Activated T-cell treated with anti-CD3 and anti-CD28 coated beads, Interleukin-2, amount 50 U/mL, for 24 hours (primary cell): ENCODE results near the gene PDCD7.
A peak's percentile ranks its signal among the peaks of the same experiment; 100 is the strongest.
"Not testable (repeated sequence)": the region's sequence is repeated elsewhere in the genome, so short reads cannot be mapped to it uniquely, and the experiment has no call there.

ENCODE experiments used
- DNase-seq: peaks from one replicate; pipeline ENCODE4 v3.0.0-alpha.2; 2020
- H3K27ac Mint-ChIP-seq: 2 replicates; pipeline ENCODE4 v1.8.0; 2020; ENCODE audit warnings: mild to moderate bottlenecking, mixed read lengths
- H3K27me3 Mint-ChIP-seq: 2 replicates; pipeline ENCODE4 v1.8.0; 2020; ENCODE audit warnings: mixed read lengths
- H3K36me3 Mint-ChIP-seq: 2 replicates; pipeline ENCODE4 v1.8.0; 2020; ENCODE audit warnings: low read depth, mixed read lengths
- H3K4me1 Mint-ChIP-seq: 2 replicates; pipeline ENCODE4 v1.8.0; 2020; ENCODE audit warnings: low read depth, mixed read lengths
- H3K4me3 Mint-ChIP-seq: 2 replicates; pipeline ENCODE4 v1.8.0; 2020; ENCODE audit warnings: mild to moderate bottlenecking, moderate library complexity, mixed read lengths
- H3K9me3 Mint-ChIP-seq: 2 replicates; pipeline ENCODE4 v1.8.0; 2020; ENCODE audit warnings: mixed read lengths

Gene PDCD7, protein sequence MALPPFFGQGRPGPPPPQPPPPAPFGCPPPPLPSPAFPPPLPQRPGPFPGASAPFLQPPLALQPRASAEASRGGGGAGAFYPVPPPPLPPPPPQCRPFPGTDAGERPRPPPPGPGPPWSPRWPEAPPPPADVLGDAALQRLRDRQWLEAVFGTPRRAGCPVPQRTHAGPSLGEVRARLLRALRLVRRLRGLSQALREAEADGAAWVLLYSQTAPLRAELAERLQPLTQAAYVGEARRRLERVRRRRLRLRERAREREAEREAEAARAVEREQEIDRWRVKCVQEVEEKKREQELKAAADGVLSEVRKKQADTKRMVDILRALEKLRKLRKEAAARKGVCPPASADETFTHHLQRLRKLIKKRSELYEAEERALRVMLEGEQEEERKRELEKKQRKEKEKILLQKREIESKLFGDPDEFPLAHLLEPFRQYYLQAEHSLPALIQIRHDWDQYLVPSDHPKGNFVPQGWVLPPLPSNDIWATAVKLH

DNA sequence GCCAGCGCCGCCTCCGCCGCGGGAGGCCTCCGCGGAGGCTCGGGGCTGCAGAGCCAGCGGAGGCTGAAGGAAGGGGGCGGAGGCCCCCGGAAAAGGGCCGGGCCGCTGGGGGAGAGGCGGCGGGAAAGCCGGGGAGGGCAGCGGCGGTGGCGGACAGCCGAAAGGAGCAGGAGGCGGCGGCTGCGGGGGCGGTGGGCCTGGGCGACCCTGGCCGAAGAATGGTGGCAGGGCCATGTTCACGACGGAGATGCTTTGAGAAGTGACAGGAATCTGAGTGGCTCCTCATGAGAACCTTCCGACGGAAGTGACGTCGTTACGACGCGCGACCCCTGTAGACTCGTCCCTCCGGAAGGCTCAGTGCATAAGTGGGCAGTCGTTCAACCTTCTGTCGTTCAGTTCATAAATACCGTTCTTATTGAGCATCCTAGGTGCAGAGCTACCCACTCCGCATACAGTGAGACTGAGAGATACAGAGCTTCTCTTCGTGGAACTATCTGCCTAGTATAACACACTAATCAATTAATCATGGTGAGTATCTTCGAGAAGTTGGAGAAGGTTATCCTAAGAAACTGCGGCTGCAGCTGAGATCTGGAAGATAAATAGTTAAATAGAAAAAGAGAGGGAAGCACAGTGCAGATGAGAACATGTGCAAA is at the start of gene PDCD7:
Gene PDCD7 (minus strand): TSS at position 261 of the 653 bp plus-strand sequence. CDS start 27 bp downstream, at position 234.
- Mint-ChIP-seq H3K27ac (peak within 1 kb of the TSS; percentile 98), H3K36me3 (peaks cover 32% of the 10 kb centered on the region), H3K4me3 (peak within 1 kb of the TSS; percentile 93), H3K27me3 (no peaks in the 10 kb centered on the region), H3K9me3 (peaks cover 7% of the 10 kb centered on the region), H3K4me1 (peaks cover 26% of the 10 kb centered on the region)
- DNase-seq, result peak; percentile 86

DNA sequence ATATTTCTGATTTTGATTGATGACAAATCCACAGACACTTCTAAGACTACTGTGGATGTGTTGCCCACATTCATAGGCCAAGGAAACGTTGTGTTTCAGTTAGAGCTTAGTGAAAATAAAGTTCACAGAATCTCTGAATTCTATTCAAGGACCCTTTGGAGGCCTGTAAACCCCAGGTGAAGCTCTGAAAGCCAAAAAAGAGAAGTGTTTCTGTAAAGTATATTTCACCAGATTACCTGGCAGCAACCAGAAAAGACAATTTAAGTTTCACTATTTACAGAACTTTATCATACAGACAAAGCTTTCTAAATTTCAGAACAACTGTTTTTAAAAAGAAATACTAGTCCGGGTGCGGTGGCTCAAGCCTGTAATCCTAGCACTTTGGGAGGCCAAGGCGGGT is 48.9 kb upstream of the PDCD7 start:
- Mint-ChIP-seq H3K36me3 (peaks cover 51% of the 10 kb centered on the region), H3K4me3 (peak overlapping the region; percentile 97), H3K4me1 (peaks cover 33% of the 10 kb centered on the region), H3K27me3 (no peaks in the 10 kb centered on the region), H3K9me3 (no peaks in the 10 kb centered on the region), H3K27ac (peak overlapping the region; percentile 95)
- no peak for DNase-seq

DNA sequence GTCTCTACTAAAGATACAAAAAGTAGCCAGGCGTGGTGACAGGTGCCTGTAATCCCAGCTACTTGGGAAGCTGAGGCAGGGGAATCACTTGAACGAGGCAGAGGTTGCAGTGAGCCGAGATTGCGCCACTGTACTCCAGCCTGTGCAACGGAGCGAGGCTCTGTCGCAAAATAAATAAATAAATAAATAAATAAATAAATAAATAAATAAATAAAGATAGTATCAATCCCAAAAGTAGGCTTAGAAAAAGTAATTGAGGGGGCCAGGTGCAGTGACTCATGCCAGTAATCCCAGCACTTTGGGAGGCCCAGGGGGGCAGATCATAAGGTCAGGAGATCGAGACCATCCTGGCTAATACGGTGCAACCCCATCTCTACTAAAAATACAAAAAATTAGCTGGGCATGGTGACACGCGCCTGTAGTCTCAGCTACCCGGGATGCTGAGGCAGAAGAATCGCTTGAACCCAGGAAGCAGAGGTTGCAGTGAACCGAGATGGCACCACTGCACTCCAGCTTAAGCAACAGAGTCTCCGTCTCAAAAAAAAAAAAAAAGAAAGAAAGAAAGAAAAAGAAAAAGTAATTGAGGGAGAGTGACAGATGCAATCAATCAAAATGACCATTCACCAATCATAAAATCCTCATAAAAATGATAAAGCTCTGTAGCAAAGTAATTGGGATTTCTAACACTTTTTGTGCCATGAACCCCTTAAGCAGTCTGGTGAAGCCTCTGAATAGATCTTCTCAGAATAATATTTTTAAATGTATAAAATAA is 48.2 kb upstream of the PDCD7 start:
- H3K27ac Mint-ChIP-seq, result not testable (repeated sequence)

DNA sequence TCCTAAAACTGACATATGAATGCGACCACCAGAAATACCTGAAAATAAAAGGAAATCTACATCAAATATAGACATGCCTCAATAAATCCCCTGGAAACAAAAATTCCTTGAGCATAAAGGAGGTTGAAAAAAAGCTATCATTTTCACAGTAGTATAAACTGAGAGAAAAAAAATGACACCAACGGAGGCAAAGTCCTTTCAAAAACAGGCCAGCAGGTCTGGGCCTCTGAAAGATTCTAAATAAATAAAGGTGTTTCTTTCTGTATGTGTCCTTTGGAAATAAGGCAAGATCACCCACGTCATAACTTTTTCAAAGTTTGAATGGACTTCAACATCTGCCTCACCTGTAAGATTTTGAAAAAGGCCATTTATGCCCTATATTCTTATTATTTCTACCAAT is 46.6 kb upstream of the PDCD7 start:
- Mint-ChIP-seq H3K4me3 (no peak overlapping the region), H3K27me3 (no peaks in the 10 kb centered on the region), H3K27ac (no peak overlapping the region), H3K36me3 (peaks cover 73% of the 10 kb centered on the region), H3K4me1 (peaks cover 26% of the 10 kb centered on the region), H3K9me3 (no peaks in the 10 kb centered on the region)
- DNase-seq, result no peak

More for the DNA sequence above, 48.2 kb upstream of the PDCD7 start:
- not testable (repeated sequence) for DNase-seq, H3K27me3 Mint-ChIP-seq, H3K9me3 Mint-ChIP-seq
- peak overlapping the region; percentile 10 for H3K4me3 Mint-ChIP-seq
- H3K4me1 Mint-ChIP-seq, result peaks cover 33% of the 10 kb centered on the region
- H3K36me3 Mint-ChIP-seq, result peaks cover 59% of the 10 kb centered on the region

DNA sequence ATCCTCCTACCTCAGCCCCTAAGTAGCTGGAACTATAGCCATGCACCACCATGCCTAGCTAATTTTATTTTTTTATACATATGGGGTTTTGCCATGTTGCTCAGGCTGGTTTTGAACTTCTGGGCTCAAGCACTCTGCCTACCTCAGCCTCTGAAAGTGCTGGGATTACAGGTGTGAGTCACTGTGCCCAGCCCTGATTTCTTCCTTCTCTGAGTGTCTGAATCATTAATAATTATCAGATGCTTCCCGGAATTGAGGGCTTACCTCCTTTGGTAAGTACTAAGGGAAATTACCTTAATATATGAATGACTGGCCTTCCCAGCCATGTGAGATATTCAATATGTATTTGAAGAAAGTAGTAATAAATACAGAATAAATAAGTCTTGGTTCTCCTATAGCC is 44.3 kb upstream of the PDCD7 start:
- H3K36me3 Mint-ChIP-seq, result peaks cover 75% of the 10 kb centered on the region
- no peak for DNase-seq

DNA sequence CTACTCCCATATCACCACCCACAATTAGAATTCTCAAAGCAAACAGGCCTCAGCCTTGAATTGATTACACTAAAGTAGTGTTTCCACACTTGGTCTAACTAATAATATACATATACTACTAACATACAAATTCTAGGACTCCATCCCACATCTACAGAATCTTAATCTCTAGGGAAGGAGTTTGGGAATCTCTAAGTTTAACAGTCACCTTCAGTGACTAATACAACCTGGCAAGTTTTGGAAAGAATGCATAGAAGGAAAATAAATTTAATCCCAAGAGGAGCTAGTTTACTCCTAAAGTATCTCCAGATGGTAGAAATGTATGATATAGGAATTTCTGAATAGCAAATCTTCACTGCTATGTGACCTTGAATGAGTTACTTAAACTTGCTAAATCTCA is 42.4 kb upstream of the PDCD7 start:
- Mint-ChIP-seq H3K4me1 (peaks cover 10% of the 10 kb centered on the region), H3K27me3 (no peaks in the 10 kb centered on the region), H3K9me3 (no peaks in the 10 kb centered on the region), H3K27ac (peak overlapping the region; percentile 13), H3K4me3 (no peak overlapping the region), H3K36me3 (peaks cover 83% of the 10 kb centered on the region)
- no peak for DNase-seq

More for the DNA sequence above, 44.3 kb upstream of the PDCD7 start:
- Mint-ChIP-seq H3K27me3 (no peaks in the 10 kb centered on the region), H3K4me3 (no peak overlapping the region), H3K9me3 (no peaks in the 10 kb centered on the region), H3K27ac (no peak overlapping the region), H3K4me1 (peaks cover 21% of the 10 kb centered on the region)

DNA sequence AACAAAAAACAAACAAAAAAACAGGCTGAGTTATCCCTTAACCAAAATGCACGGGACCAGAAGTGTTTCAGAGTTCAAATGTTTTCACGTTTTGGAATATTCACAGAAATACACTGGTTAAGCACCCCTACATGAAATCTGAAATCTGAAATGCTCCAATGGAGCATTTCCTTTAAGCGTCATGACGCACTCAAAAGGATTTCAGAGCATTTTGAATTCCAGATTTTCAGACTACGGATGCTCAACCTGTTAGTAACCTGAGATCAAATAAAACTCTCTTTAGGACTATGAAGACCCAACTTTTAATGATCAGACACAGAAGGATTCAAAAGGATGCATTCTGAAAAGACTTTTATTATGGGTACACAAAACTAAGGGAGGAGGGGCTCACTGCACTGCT is 41.9 kb upstream of the PDCD7 start:
- Mint-ChIP-seq H3K36me3 (peaks cover 82% of the 10 kb centered on the region), H3K9me3 (no peaks in the 10 kb centered on the region), H3K27me3 (no peaks in the 10 kb centered on the region), H3K27ac (no peak overlapping the region), H3K4me3 (no peak overlapping the region), H3K4me1 (peaks cover 9% of the 10 kb centered on the region)
- DNase-seq, result no peak

DNA sequence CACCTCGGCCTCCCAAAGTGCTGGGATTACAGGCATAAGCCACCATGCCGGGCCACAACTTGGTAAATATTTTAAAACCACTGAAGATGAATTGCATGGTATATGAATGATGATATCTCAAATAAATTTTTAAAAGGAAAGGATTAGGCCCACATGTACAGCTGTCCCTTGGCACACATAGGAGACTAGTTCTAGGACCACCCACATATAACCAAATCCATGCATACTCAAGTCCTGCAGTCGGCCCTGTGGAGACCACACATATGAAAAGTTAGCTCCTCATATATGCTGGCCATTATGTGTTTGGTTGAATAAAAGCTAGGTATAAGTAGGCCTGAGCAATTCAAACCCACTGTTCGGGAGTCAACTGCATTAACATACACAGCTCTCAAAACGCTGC is 40.9 kb upstream of the PDCD7 start:
- H3K4me1 Mint-ChIP-seq, result peaks cover 3% of the 10 kb centered on the region
- peaks cover 81% of the 10 kb centered on the region for H3K36me3 Mint-ChIP-seq

DNA sequence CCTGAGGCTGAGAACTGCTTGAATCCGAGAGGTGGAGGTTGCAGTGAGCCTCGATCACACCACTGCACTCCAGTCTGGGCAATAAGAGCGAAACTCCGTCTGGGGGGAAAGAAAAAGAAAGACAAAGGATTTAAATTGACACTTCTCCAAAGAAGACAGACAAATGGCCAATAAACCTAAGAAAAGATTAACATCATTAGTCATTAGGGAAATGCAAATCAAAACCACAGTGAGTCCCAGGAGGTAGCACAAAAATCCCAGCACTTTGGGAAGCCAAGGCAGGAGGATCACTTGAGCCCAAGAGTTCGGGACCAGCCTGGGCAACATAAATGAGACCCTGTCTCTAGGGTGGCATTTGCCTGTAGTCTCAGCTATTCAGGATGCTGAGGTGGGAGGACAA is 38.9 kb upstream of the PDCD7 start:
- H3K36me3 Mint-ChIP-seq, result peaks cover 74% of the 10 kb centered on the region
- H3K27ac Mint-ChIP-seq, result no peak overlapping the region
- no peaks in the 10 kb centered on the region for H3K9me3 Mint-ChIP-seq
- no peak for DNase-seq
- peaks cover 3% of the 10 kb centered on the region for H3K4me1 Mint-ChIP-seq
- no peaks in the 10 kb centered on the region for H3K27me3 Mint-ChIP-seq
- no peak overlapping the region for H3K4me3 Mint-ChIP-seq

More for the DNA sequence above, 40.9 kb upstream of the PDCD7 start:
- no peaks in the 10 kb centered on the region for H3K9me3 Mint-ChIP-seq
- DNase-seq, result no peak
- H3K27ac Mint-ChIP-seq, result no peak overlapping the region
- no peaks in the 10 kb centered on the region for H3K27me3 Mint-ChIP-seq
- H3K4me3 Mint-ChIP-seq, result no peak overlapping the region

DNA sequence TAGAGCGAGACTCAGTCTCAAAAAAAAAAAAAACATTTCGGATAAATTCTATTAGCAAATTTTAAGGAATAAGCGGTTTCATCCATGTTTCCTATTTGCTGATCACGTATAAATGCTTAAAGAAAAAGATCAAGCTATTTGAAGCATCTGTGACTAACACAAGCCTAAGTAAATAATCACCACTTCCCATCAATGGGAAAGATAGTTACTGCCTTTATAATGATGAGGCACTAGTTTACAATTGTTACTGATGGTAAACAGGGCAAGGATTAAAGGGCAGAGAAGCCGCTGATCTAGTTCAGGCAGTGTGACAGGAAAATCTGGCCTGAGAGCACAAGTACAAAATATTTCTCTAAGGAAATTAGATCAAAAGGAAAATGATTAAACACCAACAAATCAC is 37.8 kb upstream of the PDCD7 start:
- Mint-ChIP-seq H3K27me3 (no peaks in the 10 kb centered on the region), H3K27ac (peak overlapping the region; percentile 14), H3K9me3 (no peaks in the 10 kb centered on the region), H3K4me3 (no peak overlapping the region), H3K4me1 (peaks cover 5% of the 10 kb centered on the region), H3K36me3 (peaks cover 72% of the 10 kb centered on the region)
- no peak for DNase-seq

DNA sequence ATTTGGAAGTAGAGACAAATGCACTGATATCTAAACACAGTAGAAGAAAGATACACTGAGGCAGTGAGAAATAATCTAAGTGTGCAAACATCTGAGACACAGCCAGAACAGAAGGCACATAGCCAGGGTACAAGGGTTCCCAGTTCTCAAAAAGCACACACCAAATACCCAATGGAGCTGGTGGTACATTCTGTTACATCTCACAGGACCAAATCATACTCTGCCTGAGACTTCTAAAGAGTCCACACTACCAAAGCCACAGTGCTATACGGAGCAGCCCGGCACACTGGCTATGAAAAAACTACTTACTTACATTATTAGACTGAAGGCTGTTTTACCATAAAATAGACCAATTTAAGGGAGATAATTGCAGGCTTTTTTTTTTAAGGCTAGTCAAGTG is 32.3 kb upstream of the PDCD7 start:
- no peak for DNase-seq
- peaks cover 64% of the 10 kb centered on the region for H3K36me3 Mint-ChIP-seq
- no peaks in the 10 kb centered on the region for H3K9me3 Mint-ChIP-seq
- H3K4me3 Mint-ChIP-seq, result no peak overlapping the region
- no peak overlapping the region for H3K27ac Mint-ChIP-seq
- H3K4me1 Mint-ChIP-seq, result peaks cover 8% of the 10 kb centered on the region
- no peaks in the 10 kb centered on the region for H3K27me3 Mint-ChIP-seq

DNA sequence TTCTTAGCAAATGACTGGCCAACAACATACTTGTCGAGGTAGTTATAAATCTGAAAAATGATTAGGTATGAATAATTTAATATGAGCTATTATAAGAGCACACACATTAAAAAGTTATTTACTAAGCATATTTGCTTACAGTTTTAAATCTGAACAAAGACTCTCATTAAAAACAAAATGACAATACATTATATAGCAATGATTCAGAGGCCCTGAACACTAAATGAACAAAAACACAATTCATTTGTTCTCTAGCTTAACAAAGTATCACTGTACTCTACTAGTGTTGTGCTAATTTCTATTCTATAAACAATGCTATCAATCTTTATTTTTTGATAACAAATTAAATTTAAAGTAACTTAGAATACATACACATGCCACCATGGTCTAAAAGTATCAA is 30.5 kb upstream of the PDCD7 start:
- peaks cover 8% of the 10 kb centered on the region for H3K4me1 Mint-ChIP-seq
- H3K9me3 Mint-ChIP-seq, result no peaks in the 10 kb centered on the region
- H3K27ac Mint-ChIP-seq, result no peak overlapping the region

DNA sequence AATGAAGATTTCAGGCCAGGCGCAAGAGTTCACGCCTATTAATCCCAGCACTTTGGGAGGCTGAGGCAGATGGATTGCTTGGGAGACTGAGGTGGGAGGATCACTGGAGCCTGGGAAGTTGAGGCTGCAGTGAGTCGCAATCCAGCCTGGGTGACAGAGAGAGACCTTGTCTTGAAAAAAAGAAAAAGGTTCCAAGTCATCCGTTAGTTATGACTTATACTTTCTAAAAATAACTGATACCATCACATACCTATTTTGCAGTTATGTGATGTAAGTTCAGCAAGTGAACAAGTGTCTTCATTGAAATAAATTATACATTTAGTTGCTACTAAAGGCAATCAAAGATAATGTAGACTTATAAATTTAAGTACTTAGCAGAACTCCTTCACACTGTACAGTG is 29.4 kb upstream of the PDCD7 start:
- no peaks in the 10 kb centered on the region for H3K27me3 Mint-ChIP-seq
- H3K4me1 Mint-ChIP-seq, result peaks cover 8% of the 10 kb centered on the region
- H3K4me3 Mint-ChIP-seq, result no peak overlapping the region
- H3K27ac Mint-ChIP-seq, result no peak overlapping the region
- DNase-seq, result no peak
- no peaks in the 10 kb centered on the region for H3K9me3 Mint-ChIP-seq
- H3K36me3 Mint-ChIP-seq, result peaks cover 69% of the 10 kb centered on the region

More for the DNA sequence above, 30.5 kb upstream of the PDCD7 start:
- no peak for DNase-seq
- Mint-ChIP-seq H3K4me3 (no peak overlapping the region), H3K27me3 (no peaks in the 10 kb centered on the region), H3K36me3 (peaks cover 60% of the 10 kb centered on the region)

DNA sequence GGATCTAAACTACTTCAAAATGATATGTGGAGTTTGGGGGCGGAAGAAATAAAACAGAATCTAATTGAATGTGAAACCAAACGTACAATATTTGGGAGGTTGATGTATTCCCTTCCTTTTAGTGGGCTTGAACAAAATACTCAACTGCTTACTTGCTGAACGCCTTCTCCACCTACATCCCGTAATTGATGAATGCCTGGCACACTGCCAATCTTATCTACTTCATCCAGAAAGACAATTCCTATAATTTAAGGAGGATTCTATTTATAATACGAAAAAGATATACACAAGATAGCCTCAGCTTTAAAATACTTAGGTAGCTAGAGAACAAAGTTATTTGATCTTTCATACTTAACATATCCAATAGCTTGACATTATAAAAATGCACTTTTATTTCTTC is 23.1 kb upstream of the PDCD7 start:
- H3K36me3 Mint-ChIP-seq, result peaks cover 80% of the 10 kb centered on the region
- H3K4me1 Mint-ChIP-seq, result no peaks in the 10 kb centered on the region
- no peaks in the 10 kb centered on the region for H3K9me3 Mint-ChIP-seq
- DNase-seq, result no peak
- H3K27ac Mint-ChIP-seq, result no peak overlapping the region
- H3K27me3 Mint-ChIP-seq, result no peaks in the 10 kb centered on the region
- H3K4me3 Mint-ChIP-seq, result no peak overlapping the region
